Stimulated activated CD8-positive, alpha-beta memory T cell treated with anti-CD3 and anti-CD28 coated beads, Interleukin-7, amount 100 ng/mL, for 48 hours (primary cell): ENCODE measurements around the gene SGSM2.
A peak's percentile ranks its signal among the peaks of the same experiment; 100 is the strongest.
"Not testable (repeated sequence)": the region's sequence is repeated elsewhere in the genome, so short reads cannot be mapped to it uniquely, and the experiment has no call there.

ENCODE experiments used
- DNase-seq, 2 donors: peaks; one replicate each; pipeline ENCODE4 v3.0.0-alpha.2; 2020; ENCODE audit warnings: low read depth in 1 of 2; ENCODE audit errors: extremely low read depth in 1 of 2

SGSM2 gene

GRCh38 chr17:2336852-2337543 lies at the start of gene SGSM2:
Gene SGSM2 (plus strand): TSS chr17:2337501. CDS start chr17:2337689, 188 bp downstream.
- DNase-seq, result peak; percentile 33 to 60

GRCh38 chr17:2289878-2290478 lies 47.3 kb upstream of the SGSM2 start:
- no peak for DNase-seq

DNA sequence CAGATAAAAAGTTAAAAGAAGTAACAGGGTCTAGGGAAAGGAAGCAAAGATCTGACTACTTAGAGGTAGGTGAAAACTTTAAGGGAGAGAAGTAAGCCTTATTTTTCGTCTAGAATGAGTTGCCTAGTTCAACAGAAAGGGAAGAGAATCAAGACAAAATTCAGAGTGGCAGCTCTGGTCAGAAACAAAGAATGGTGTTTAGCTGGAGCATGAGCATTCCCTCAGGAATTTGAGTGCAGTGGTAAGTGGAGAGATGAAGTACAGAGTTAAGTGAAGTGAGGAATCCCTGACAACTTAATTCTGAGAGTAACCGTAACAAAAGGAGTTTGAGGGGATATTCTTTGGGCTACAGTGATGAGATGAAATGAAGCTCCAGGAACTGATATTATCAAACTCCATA lies 45.2 kb upstream of the SGSM2 start:
- DNase-seq, result no peak

- no peak for DNase-seq
These were observed 41.7 kb upstream of the SGSM2 start for GRCh38 chr17:2295575-2295974.

- DNase-seq, result no peak
These were observed 40.3 kb upstream of the SGSM2 start for GRCh38 chr17:2297023-2297422.

DNA sequence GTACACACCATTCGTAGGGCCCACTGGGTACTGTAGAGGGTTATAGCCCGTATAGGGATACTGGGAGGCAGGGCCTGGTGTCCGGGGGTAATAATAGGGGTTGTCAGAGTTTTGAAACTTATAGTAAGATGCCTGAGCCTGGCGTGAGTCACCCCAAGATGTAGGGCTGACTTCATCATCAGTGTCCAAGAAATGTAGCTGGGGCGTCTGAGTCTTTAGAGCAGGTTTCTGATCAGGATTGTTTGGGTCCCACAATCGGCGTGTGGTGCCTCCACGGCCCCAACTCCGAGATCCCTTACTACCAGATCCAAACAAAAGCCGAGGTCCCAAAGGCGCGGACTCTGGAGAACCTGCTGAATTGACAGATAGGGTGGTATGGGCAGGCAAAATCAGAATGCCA lies 38.2 kb upstream of the SGSM2 start:
- no peak for DNase-seq

DNA sequence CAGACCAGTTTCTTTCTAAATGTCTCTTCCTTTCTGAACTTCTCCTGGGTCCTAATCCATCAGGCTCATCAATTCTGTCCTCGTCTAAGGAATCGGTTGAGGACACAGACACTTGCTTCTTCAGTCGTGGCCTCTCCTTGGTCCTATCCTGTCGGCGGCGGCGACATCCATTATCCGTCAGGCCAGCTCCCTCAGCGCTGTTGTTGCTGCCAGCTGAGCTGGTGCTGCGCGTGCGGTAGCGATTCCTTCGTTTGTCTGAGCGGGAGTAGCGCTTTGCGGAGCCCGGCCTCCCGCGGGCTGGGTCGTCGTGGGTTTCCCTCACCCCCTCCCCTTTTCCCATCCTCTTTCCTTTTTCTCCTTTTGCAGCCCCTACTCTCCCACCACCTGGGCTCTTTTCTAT lies 37.5 kb upstream of the SGSM2 start:
- no peak for DNase-seq

- no peak for DNase-seq
These were observed 34.5 kb upstream of the SGSM2 start for GRCh38 chr17:2302778-2303203.

DNA sequence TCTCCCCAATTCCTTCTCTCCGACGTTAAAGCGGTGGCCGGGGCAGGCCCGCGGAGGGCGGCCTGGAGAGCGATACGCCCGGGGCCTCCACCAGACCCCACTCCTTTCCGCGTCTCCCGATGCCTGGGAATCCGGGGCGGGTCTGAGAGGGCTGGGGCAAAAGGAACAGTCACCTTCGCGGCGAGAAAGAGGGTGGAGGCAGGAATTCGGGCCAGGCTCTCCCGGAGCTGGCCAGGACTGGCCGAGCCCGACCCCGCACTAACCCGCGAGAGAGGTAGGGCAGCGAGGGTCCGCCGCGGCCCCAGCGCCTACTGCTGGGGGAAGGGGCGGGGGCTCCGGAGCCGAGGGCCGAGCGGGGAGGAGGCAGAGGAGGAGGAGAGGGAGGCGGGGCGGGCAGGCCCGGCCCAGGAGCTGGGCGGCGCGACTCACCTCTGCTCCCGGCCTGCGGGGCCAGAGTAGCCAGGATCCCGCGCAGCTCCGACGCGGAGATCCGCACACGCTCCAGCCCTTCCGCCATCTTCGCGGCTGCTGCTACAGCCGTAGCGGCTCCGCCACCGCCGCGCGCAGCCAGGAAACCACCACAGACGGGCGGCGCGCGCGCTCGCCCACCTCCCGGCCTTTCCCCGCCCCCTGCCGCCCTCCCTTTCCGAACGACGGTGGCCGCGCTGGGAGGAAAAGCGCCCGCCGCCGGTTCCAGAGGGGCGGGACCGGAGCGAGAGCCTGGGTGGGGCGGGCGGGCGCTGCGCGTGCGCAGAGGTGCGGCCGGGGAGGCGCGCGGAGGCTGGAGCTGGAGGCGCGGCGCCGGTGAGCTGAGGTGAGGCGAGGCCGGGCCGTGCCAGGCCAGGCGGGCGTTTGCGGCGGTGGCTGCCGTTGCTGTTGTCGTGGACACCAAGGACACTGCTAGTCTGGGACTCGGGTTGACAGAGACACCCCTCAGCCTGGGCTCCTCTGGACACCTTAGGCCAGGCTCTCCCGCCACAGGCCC lies 33.8 kb upstream of the SGSM2 start, which contains the start of the genes SMG6 and SRR:
Gene SMG6 (minus strand): TSS at position 582 of the 985 bp plus-strand sequence. CDS start 65 bp downstream, at position 517.
Gene SRR (plus strand): TSS at position 747 of the 985 bp plus-strand sequence. CDS start 11,611 bp downstream, outside the sequence.
- peak; percentile 88 to 92 for DNase-seq

GRCh38 chr17:2304931-2305330 lies 32.4 kb upstream of the SGSM2 start:
- DNase-seq, result no peak

- no peak for DNase-seq
These were observed 27.8 kb upstream of the SGSM2 start for GRCh38 chr17:2309338-2310154.

- no peak for DNase-seq
These were observed 24.6 kb upstream of the SGSM2 start for GRCh38 chr17:2312736-2313135.

- DNase-seq, result not testable (repeated sequence)
These were observed 20.4 kb upstream of the SGSM2 start for GRCh38 chr17:2316916-2317205.

DNA sequence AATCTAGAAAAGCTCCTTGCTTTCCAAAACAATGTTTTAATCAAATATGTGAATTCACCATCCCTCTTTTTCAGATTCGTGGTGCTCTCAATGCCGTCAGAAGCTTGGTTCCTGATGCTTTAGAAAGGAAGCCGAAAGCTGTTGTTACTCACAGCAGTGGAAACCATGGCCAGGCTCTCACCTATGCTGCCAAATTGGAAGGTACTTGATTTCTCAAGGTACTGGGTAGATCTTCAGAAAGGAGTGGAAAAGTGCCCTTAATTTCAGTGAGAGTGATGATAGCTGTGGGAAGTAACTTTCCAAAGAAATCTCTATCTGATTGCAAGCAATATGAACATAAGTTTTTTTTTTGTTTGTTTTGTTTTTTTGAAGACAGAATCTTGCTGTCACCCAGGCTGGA lies 19.5 kb upstream of the SGSM2 start:
- no peak for DNase-seq

DNA sequence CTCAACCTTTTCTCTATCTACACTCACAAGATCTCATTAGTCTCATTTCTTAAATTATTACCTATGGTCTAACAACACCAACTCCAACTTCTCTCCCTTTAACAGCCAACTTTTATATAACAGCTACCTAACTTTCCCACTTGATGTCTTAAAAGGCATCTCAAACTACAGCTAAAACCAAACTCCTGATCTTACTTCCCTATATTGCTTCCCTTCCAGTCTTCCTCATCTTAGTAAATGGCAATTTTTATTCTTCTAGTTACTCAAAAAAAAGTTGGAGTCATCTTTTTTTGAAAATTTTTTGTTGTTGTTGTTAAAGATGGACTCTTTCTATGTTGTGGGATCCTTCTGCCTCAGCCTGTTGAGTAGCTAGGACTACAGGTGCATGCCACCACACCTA lies 18.2 kb upstream of the SGSM2 start:
- DNase-seq, result no peak

GRCh38 chr17:2321399-2321798 lies 15.9 kb upstream of the SGSM2 start:
- DNase-seq, result no peak

DNA sequence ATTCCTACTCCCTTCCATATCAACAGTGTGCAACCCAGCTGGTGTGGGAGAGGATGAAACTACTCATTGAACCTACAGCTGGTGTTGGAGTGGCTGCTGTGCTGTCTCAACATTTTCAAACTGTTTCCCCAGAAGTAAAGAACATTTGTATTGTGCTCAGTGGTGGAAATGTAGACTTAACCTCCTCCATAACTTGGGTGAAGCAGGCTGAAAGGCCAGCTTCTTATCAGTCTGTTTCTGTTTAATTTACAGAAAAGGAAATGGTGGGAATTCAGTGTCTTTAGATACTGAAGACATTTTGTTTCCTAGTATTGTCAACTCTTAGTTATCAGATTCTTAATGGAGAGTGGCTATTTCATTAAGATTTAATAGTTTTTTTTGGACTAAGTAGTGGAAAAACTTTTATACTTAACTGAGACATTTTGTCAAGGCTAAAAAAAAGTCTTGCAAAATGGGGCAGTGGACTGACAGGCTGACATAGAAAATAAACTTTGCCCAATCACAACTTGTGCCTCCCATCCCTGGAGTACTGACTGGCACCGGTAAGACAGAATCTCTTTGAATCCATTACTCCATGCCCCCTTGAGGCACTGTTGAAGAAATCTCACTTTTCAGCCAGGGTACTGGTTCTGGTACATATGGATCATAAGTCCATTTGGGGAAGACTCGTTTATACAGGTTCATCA lies 13.5 kb upstream of the SGSM2 start:
- DNase-seq, result no peak

DNA sequence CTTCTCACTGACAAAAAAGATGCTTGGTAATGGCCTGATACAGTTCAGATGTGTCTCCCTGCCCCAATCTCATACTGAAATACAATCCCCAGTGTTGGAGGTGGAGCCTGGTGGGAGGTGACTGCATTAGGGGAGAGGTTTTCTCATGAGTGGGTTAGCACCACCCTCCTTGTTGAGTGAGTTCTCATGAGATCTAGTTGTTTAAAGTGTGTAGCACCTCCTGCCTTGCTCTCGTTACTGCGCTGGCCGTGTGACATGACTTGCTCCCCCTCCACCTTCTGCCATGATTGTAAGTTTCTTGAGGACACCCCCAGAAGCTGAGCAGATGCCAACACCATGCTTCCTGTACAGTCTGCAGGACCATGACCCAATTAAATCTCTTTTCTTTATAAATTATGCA lies 6.0 kb upstream of the SGSM2 start:
- DNase-seq, result no peak

GRCh38 chr17:2335726-2336214 lies 1.5 kb upstream of the SGSM2 start:
- no peak for DNase-seq
